GM18909 (cell line): ENCODE data around the gene MARCHF7.
"Not testable (repeated sequence)": the region's sequence is repeated elsewhere in the genome, so short reads cannot be mapped to it uniquely, and the experiment has no call there.

Experiments
- ATAC-seq: cut with Tn5 transposase; IDR thresholded peaks from one replicate; pipeline ENCODE4 v1.9.1; 2021; ENCODE audit warnings: mild to moderate bottlenecking; ENCODE audit not compliant: unreplicated experiment, poor library complexity

The MARCHF7 gene

GRCh38 chr2:159715451-159715850 lies 3.1 kb downstream of the MARCHF7 start:
- no peak for ATAC-seq

- not testable (repeated sequence) for ATAC-seq
Measured at GRCh38 chr2:159716409-159716808, 4.1 kb downstream of the MARCHF7 start.

GRCh38 chr2:159716857-159717256 lies 4.6 kb downstream of the MARCHF7 start:
- no peak for ATAC-seq

GRCh38 chr2:159720676-159721075 lies 8.4 kb downstream of the MARCHF7 start:
- ATAC-seq: no peak

- ATAC-seq: no peak
Measured at GRCh38 chr2:159722580-159722979, 10.3 kb downstream of the MARCHF7 start.

GRCh38 chr2:159724795-159725572 lies 12.7 kb downstream of the MARCHF7 start:
- not testable (repeated sequence) for ATAC-seq

- ATAC-seq: no peak
Measured at GRCh38 chr2:159725713-159726112, 13.4 kb downstream of the MARCHF7 start.

GRCh38 chr2:159728629-159729028 lies 16.3 kb downstream of the MARCHF7 start:
- ATAC-seq: no peak

GRCh38 chr2:159735648-159736047 lies 23.3 kb downstream of the MARCHF7 start:
- ATAC-seq: no peak

- ATAC-seq: no peak
Measured at GRCh38 chr2:159736048-159736447, 23.7 kb downstream of the MARCHF7 start.

- ATAC-seq: no peak
Measured at GRCh38 chr2:159737292-159737916, 25.1 kb downstream of the MARCHF7 start.

GRCh38 chr2:159737917-159738296 lies 25.6 kb downstream of the MARCHF7 start:
- no peak for ATAC-seq

- ATAC-seq: no peak
Measured at GRCh38 chr2:159738509-159739390, 26.4 kb downstream of the MARCHF7 start.

GRCh38 chr2:159742846-159743245 lies 30.5 kb downstream of the MARCHF7 start:
- no peak for ATAC-seq

- ATAC-seq: no peak
Measured at GRCh38 chr2:159744363-159744762, 32.1 kb downstream of the MARCHF7 start.

GRCh38 chr2:159745237-159745636 lies 32.9 kb downstream of the MARCHF7 start:
- not testable (repeated sequence) for ATAC-seq

- ATAC-seq: no peak
Measured at GRCh38 chr2:159748089-159748488, 35.8 kb downstream of the MARCHF7 start.

GRCh38 chr2:159750873-159751272 lies 38.6 kb downstream of the MARCHF7 start:
- ATAC-seq: no peak

GRCh38 chr2:159753797-159754196 lies 41.5 kb downstream of the MARCHF7 start:
- no peak for ATAC-seq

- no peak for ATAC-seq
Measured at GRCh38 chr2:159755014-159755413, 42.7 kb downstream of the MARCHF7 start.

GRCh38 chr2:159755788-159756187 lies 43.5 kb downstream of the MARCHF7 start:
- ATAC-seq: no peak
